Ovary (tissue), 9 donors: ENCODE results near the gene TXNRD2. TPM values are rescaled to one million over a fixed set of nuclear protein-coding genes. Genes with fewer than 3 reads are reported as not detected.

Source experiments
- DNase-seq, 5 donors: peaks; one replicate each; pipeline ENCODE4 v3.0.0-alpha.2; 2019 to 2020
- H3K27ac ChIP-seq, 2 donors: fragments of 200-600 bp; one replicate each; pipeline versions ENCODE4 v1.5.1 to v1.8.0; 2019 to 2022
- H3K27me3 ChIP-seq: fragments of 200-600 bp; one replicate; pipeline ENCODE4 v1.8.0; 2022
- H3K36me3 ChIP-seq: fragments of 200-600 bp; sonication (generic); one replicate; pipeline ENCODE4 v1.5.1; 2019
- H3K4me1 ChIP-seq: one replicate; pipeline ENCODE4 v1.8.1; 2013; ENCODE audit warnings: mild to moderate bottlenecking, moderate library complexity; ENCODE audit not compliant: insufficient read depth
- H3K4me3 ChIP-seq: fragments of 200-600 bp; sonication (generic); one replicate; pipeline ENCODE4 v1.5.1; 2017
- H3K9me3 ChIP-seq, 2 donors: fragments of 200-600 bp in 1 of 2; sonication (generic) in 1 of 2; one replicate each; pipeline versions ENCODE4 v1.5.1 to v1.8.1; 2013 to 2019; ENCODE audit warnings: mild to moderate bottlenecking in 1 of 2, moderate library complexity in 1 of 2
- EP300 ChIP-seq: sonication (generic); formaldehyde crosslinking; IDR thresholded peaks from one replicate; pipeline ENCODE4 v1.6.1; 2017; ENCODE audit warnings: antibody characterized with exemption
- POLR2A ChIP-seq: fragments of 450-650 bp; IDR thresholded peaks from one replicate; pipeline ENCODE4 v1.6.1; 2017; ENCODE audit warnings: antibody characterized with exemption, mild to moderate bottlenecking, moderate library complexity
- WGBS, 3 donors: extraction: QIAGEN DNeasy Blood & Tissue Kit in 1 of 3; methylation state at CpG; one replicate each; pipeline versions ENCODE4 v1.1.5 to v1.1.7; 2013 to 2017; 5-methylcytosine and 5-hydroxymethylcytosine counted together
- intact Hi-C, 4 donors: fragments of 100-400 bp; cut with DNase I; formaldehyde crosslinking; loops; one replicate each; pipeline versions ENCODE4 v1.11.0 to v1.15.1; 2022 to 2023
- polyA plus RNA-seq, 2 donors: library from polyadenylated mRNA; stranded (reverse); fragments of 200-250 nt in 1 of 2; fragments of 350-450 nt in 1 of 2; fragmentation: Illumina TruSeq in 1 of 2; extraction: RNeasy Lipid Tissue Mini Kit (QIAGEN cat#74804) in 1 of 2; gene quantifications; one replicate each; pipeline ENCODE4 v1.2.3, GENCODE V29; 2013 to 2014
- total RNA-seq, 7 donors: library from RNA; depleted of rRNA in 2 of 7; stranded (reverse); fragments of >200 nt in 2 of 7; fragmentation: NEBNext Ultra II Directional in 3 of 7; extraction: Animal tissue kit (Norgen Biotek cat#: 25700) in 3 of 7; gene quantifications; one replicate each; pipeline versions ENCODE4 v1.1.0 to v1.2.4, GENCODE V29; 2016 to 2023
- TF ChIP-seq, protein P1 (sequence below), 3 donors: fragments of 450-650 bp in 2 of 3; fragments of 200-600 bp in 1 of 3; IDR thresholded peaks; one replicate each; pipeline versions ENCODE4 v1.5.1 to v1.8.0; 2016 to 2022; ENCODE audit warnings: antibody characterized with exemption in 3 of 3, mild to moderate bottlenecking in 1 of 3
- donor health status: DM: no; HTN: no; CAD: no; lungs with moderate emphysema.
- donor health status: DM: no; HTN: no; CAD: no.
- donor health status: Bipolar disorder and iron deficiency.
- donor health status: DM: yes; HTN: yes; CAD: no.
- donor health status: DM: no; HTN: no; CAD: no.
- donor health status: DM: yes; HTN: yes; CAD: no.

The TXNRD2 gene
- total and polyA plus RNA-seq, 9 donors: 21.3 to 37.8 (median 26.9) TPM

DNA sequence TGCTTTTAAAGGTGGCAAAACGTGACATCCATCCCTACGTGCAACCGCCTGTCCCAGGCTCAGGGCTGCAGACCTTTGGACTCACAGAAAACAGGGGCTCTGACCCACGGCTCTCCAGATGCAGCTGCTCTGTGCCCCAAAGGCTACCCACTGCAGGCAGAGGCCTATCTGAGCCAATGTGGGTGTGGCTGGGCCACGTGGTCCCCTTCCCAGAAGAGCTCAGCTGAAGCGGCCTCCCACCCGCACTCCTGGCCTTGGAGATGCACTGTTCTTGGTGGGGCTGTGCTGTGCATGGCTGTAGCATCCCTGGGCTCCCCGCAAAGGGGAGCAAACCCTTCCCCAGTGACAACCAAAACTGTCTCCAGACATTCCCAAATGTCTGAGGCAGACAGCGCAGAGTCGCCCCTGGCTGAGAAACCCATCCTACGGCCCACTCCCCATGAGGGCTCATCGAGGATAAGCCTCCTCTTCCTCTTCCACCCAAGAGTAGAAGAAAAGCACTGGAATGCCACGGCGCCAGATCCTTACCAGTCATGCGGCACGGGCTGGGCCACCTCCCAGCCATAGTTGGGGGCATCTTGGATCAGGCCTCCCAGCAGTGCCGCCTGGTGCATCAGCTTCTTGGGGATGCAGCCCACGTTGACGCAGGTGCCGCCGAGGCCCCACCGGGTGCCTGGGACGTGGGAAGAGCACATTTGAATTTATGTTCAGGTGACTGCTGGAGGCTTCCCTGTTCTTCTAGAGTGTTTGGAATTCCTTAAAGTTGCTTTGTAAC is 23.1 kb downstream of the TXNRD2 start:
- intact Hi-C loops: no loop called here
- no peaks in the 10 kb centered on the region for H3K36me3 ChIP-seq

GRCh38 chr22:19917389-19918138 is 24.1 kb downstream of the TXNRD2 start:
- WGBS, 3 donors: 92 to 94% (median 94%) methylated on average over 12 of the region's 12 CpGs
- Histone ChIP-seq H3K9me3 (no peaks in the 10 kb centered on the region), H3K4me1 (no peaks in the 10 kb centered on the region), H3K27me3 (no peaks in the 10 kb centered on the region), H3K36me3 (no peaks in the 10 kb centered on the region), H3K4me3 (no peak overlapping the region), H3K27ac (no peak overlapping the region)
- intact Hi-C loops: no loop called here
- DNase-seq: no peak
- TF ChIP-seq, protein P1, sequence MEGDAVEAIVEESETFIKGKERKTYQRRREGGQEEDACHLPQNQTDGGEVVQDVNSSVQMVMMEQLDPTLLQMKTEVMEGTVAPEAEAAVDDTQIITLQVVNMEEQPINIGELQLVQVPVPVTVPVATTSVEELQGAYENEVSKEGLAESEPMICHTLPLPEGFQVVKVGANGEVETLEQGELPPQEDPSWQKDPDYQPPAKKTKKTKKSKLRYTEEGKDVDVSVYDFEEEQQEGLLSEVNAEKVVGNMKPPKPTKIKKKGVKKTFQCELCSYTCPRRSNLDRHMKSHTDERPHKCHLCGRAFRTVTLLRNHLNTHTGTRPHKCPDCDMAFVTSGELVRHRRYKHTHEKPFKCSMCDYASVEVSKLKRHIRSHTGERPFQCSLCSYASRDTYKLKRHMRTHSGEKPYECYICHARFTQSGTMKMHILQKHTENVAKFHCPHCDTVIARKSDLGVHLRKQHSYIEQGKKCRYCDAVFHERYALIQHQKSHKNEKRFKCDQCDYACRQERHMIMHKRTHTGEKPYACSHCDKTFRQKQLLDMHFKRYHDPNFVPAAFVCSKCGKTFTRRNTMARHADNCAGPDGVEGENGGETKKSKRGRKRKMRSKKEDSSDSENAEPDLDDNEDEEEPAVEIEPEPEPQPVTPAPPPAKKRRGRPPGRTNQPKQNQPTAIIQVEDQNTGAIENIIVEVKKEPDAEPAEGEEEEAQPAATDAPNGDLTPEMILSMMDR (IDR thresholded peaks at IDR 0.05): no peak
- TF ChIP-seq EP300 (no peak), POLR2A (no peak)

More for the DNA sequence above, 23.1 kb downstream of the TXNRD2 start:
- Histone ChIP-seq H3K4me3 (no peak overlapping the region), H3K9me3 (no peaks in the 10 kb centered on the region), H3K4me1 (no peaks in the 10 kb centered on the region), H3K27me3 (no peaks in the 10 kb centered on the region), H3K27ac (no peak overlapping the region)
- DNase-seq: no peak
- TF ChIP-seq EP300 (no peak), POLR2A (no peak)
- TF ChIP-seq, protein P1 (IDR thresholded peaks at IDR 0.05): no peak
- WGBS, 3 donors: 69 to 80% (median 78%) methylated on average over 22 to 23 of the region's 23 CpGs

GRCh38 chr22:19916941-19917340 is 24.7 kb downstream of the TXNRD2 start:
- no peak for DNase-seq
- TF ChIP-seq POLR2A (no peak), EP300 (no peak)
- TF ChIP-seq, protein P1 (IDR thresholded peaks at IDR 0.05): no peak
- Histone ChIP-seq H3K27me3 (no peaks in the 10 kb centered on the region), H3K36me3 (no peaks in the 10 kb centered on the region), H3K9me3 (no peaks in the 10 kb centered on the region), H3K27ac (no peak overlapping the region), H3K4me1 (no peaks in the 10 kb centered on the region), H3K4me3 (no peak overlapping the region)
- intact Hi-C loops: no loop called here
- 83 to 90% (median 88%) methylated on average over 7 of the region's 7 CpGs for WGBS, 3 donors

DNA sequence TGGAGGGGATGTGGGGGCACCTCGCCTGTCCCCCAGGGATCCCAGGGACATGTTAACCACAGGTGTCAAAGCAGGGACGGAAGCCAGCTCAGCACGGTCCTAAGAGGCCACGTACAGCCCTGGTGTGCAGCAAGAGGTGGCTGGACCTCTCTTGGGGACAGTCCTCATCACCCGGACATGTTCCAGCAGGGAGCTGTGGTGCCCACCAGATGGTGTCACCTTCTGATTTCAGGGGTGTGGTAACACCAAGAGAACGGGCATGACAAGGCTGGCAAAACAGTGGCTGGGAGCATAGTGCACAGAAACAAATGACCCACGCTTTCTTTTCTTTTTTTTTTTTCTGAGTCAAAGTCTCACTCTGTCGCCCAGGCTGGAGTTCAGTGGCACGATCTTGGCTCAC is 25.6 kb downstream of the TXNRD2 start:
- Histone ChIP-seq H3K27ac (no peak overlapping the region), H3K36me3 (no peaks in the 10 kb centered on the region), H3K27me3 (no peaks in the 10 kb centered on the region), H3K4me1 (no peaks in the 10 kb centered on the region), H3K4me3 (no peak overlapping the region), H3K9me3 (no peaks in the 10 kb centered on the region)
- intact Hi-C loops: no loop called here
- TF ChIP-seq POLR2A (no peak), EP300 (no peak)
- TF ChIP-seq, protein P1 (IDR thresholded peaks at IDR 0.05): no peak
- no peak for DNase-seq
- 89 to 96% (median 92%) methylated on average over 9 of the region's 9 CpGs for WGBS, 3 donors
